ENCODE results near the gene PPP5C.

Gene PPP5C

DNA sequence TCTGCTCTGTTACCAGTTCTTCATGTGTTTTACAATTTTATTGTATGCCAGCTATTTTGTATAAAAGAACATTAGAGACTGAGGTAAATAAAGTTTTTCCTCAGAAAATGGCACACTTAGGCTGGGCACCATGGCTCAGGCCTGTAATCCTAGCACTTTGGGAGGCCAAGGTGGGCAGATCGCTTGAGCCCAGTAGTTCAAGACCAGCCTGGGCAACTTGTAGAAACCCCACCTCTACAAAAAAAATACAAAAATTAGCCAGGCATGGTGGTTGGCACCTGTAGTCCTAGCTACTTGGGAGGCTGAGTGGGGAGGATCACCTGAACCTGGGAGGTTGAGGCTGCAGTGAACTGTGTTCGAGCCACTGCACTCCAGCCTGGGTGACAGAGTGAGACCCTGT lies 34.5 kb downstream of the PPP5C start:
- no peak for DNase-seq
- TF ChIP-seq POLR2A (IDR thresholded peaks at IDR 0.05; ENCODE audit: low read length) (no peak), GATA1 (IDR thresholded peaks at IDR 0.05; ENCODE audit: low read depth, low read length) (no peak)

- no peak for DNase-seq
- TF ChIP-seq GATA1 (IDR thresholded peaks at IDR 0.05; ENCODE audit: low read depth, low read length) (no peak), POLR2A (IDR thresholded peaks at IDR 0.05; ENCODE audit: low read length) (no peak)
Observed at GRCh38 chr19:46381756-46382345, 35.0 kb downstream of the PPP5C start.

- DNase-seq, result no peak
- TF ChIP-seq POLR2A (IDR thresholded peaks at IDR 0.05; ENCODE audit: low read length) (no peak), GATA1 (IDR thresholded peaks at IDR 0.05; ENCODE audit: low read depth, low read length) (no peak)
Observed at GRCh38 chr19:46383171-46383815, 36.4 kb downstream of the PPP5C start.

GRCh38 chr19:46383846-46384245 lies 37.0 kb downstream of the PPP5C start:
- DNase-seq, result no peak
- TF ChIP-seq GATA1 (IDR thresholded peaks at IDR 0.05; ENCODE audit: low read depth, low read length) (no peak), POLR2A (IDR thresholded peaks at IDR 0.05; ENCODE audit: low read length) (no peak)

- TF ChIP-seq GATA1 (IDR thresholded peaks at IDR 0.05; ENCODE audit: low read depth, low read length), result no peak
- no peak for TF ChIP-seq POLR2A (IDR thresholded peaks at IDR 0.05; ENCODE audit: low read length)
- no peak for DNase-seq
Observed at GRCh38 chr19:46384396-46384795, 37.5 kb downstream of the PPP5C start.

DNA sequence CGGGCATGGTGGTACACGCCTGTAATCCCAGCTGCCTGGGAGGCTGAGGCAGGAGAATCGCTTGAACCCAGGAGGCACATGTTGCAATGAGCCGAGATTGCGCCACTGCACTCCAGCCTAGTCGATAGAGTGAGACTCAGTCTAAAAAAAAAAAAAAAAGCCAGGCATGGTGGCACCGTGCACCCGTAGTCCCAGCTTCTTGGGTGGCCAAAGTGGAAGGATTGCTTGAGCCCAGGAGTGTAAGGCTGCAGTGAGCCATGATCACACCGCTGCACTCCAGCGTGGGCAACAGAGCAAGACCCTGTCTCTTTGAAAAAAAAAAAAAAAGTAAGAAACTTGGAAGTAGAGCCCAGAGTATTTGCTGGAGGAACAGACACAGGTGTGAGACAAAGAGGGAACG lies 38.7 kb downstream of the PPP5C start:
- no peak for DNase-seq
- TF ChIP-seq POLR2A (IDR thresholded peaks at IDR 0.05; ENCODE audit: low read length), result no peak
- TF ChIP-seq GATA1 (IDR thresholded peaks at IDR 0.05; ENCODE audit: low read depth, low read length), result no peak

- TF ChIP-seq GATA1 (IDR thresholded peaks at IDR 0.05; ENCODE audit: low read depth, low read length) (no peak), POLR2A (IDR thresholded peaks at IDR 0.05; ENCODE audit: low read length) (no peak)
- no peak for DNase-seq
Observed at GRCh38 chr19:46386151-46386550, 39.3 kb downstream of the PPP5C start.

DNA sequence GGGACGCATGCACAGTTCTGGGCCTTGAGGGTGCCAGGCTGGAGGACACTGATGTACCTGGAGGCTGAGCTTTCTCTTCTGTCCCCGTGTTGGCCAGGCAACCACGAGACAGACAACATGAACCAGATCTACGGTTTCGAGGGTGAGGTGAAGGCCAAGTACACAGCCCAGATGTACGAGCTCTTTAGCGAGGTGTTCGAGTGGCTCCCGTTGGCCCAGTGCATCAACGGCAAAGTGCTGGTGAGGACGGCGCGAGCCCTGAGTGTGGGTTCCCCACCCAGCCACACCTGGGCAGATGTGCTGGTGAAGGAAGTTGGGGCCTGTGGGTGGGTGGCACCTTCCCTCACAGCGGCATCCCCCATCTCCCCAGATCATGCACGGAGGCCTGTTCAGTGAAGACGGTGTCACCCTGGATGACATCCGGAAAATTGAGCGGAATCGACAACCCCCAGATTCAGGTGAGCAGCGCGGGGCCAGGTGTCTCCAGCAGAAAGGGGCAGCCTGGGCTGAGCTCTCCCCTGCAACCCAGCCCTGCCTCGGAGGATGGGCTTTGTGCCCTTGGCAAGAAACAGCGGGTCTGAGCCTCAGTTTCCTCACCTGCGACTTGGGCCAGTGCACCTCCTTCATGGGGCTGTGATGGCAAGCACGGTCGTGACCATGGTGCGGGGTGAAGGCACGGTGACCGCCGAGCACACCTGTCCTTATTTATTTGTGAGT lies 40.3 kb downstream of the PPP5C start:
- TF ChIP-seq POLR2A (IDR thresholded peaks at IDR 0.05; ENCODE audit: low read length), result no peak
- TF ChIP-seq GATA1 (IDR thresholded peaks at IDR 0.05; ENCODE audit: low read depth, low read length), result no peak
- DNase-seq, result no peak

DNA sequence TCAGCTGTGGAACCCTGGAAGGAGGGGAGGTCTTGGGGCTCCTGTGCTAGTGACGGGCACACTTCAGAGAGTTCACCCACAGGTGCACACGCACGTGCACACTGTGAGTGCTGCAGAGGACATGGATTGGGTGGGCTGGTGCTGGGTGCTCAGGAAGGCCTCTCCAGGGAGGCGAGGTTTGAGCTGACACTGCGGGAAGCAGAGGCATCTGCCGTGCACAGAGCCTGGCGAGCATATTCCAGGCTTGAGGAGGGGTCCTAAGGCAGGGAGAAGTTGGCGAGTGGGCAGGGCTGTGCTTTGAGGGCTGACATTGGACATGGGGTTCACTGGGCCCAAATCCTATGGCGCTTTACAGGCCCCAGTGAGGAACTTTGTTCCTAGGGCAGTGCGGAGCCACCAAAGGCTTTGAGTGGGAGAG lies 40.8 kb downstream of the PPP5C start:
- no peak for DNase-seq
- TF ChIP-seq POLR2A (IDR thresholded peaks at IDR 0.05; ENCODE audit: low read length), result no peak
- no peak for TF ChIP-seq GATA1 (IDR thresholded peaks at IDR 0.05; ENCODE audit: low read depth, low read length)

- no peak for TF ChIP-seq GATA1 (IDR thresholded peaks at IDR 0.05; ENCODE audit: low read depth, low read length)
- no peak for TF ChIP-seq POLR2A (IDR thresholded peaks at IDR 0.05; ENCODE audit: low read length)
- no peak for DNase-seq
Observed at GRCh38 chr19:46388311-46389095, 41.6 kb downstream of the PPP5C start.

GRCh38 chr19:46390121-46390858 lies 43.4 kb downstream of the PPP5C start:
- TF ChIP-seq POLR2A (IDR thresholded peaks at IDR 0.05; ENCODE audit: low read length) (no peak), GATA1 (IDR thresholded peaks at IDR 0.05; ENCODE audit: low read depth, low read length) (no peak)

GRCh38 chr19:46390866-46391265 lies 44.0 kb downstream of the PPP5C start:
- TF ChIP-seq GATA1 (IDR thresholded peaks at IDR 0.05; ENCODE audit: low read depth, low read length) (no peak), POLR2A (IDR thresholded peaks at IDR 0.05; ENCODE audit: low read length) (no peak)

More at GRCh38 chr19:46390121-46390858, 43.4 kb downstream of the PPP5C start:
- DNase-seq, result no peak

More at GRCh38 chr19:46390866-46391265, 44.0 kb downstream of the PPP5C start:
- DNase-seq, result no peak

Data from erythroblast (primary cell).